GM21390 (cell line): ENCODE data around the gene KRT39.
"Not testable (repeated sequence)": the region's sequence is repeated elsewhere in the genome, so short reads cannot be mapped to it uniquely, and the experiment has no call there.

ENCODE experiments used
- ATAC-seq: cut with Tn5 transposase; IDR thresholded peaks from one replicate; pipeline ENCODE4 v1.9.1; 2021; ENCODE audit not compliant: unreplicated experiment

Gene KRT39

GRCh38 chr17:40966848-40967247, at the start of gene KRT39:
Gene KRT39 (minus strand): TSS chr17:40966948. CDS start chr17:40966856, 92 bp downstream.
- no peak for ATAC-seq

GRCh38 chr17:41015454-41015853, 48.7 kb upstream of the KRT39 start:
- ATAC-seq = no peak

- ATAC-seq = no peak
Observed at GRCh38 chr17:41013606-41014005, 46.9 kb upstream of the KRT39 start.

- ATAC-seq = no peak
Observed at GRCh38 chr17:41013181-41013580, 46.4 kb upstream of the KRT39 start.

GRCh38 chr17:41012326-41013120, 45.8 kb upstream of the KRT39 start:
- ATAC-seq = no peak

- no peak for ATAC-seq
Observed at GRCh38 chr17:41010441-41010840, 43.7 kb upstream of the KRT39 start.

GRCh38 chr17:41009936-41010335, 43.2 kb upstream of the KRT39 start:
- no peak for ATAC-seq

GRCh38 chr17:41009301-41009760, 42.6 kb upstream of the KRT39 start:
- ATAC-seq = no peak

GRCh38 chr17:41008811-41009210, 42.1 kb upstream of the KRT39 start, which contains the start of gene KRTAP3-1:
Gene KRTAP3-1 (minus strand): TSS chr17:41009128. CDS start chr17:41009074, 54 bp downstream.
- no peak for ATAC-seq

- no peak for ATAC-seq
Observed at GRCh38 chr17:41004397-41004796, 37.6 kb upstream of the KRT39 start.

GRCh38 chr17:41003926-41004325, 37.2 kb upstream of the KRT39 start:
- no peak for ATAC-seq

GRCh38 chr17:41002814-41003213, 36.1 kb upstream of the KRT39 start:
- ATAC-seq = no peak

- no peak for ATAC-seq
Observed at GRCh38 chr17:41001795-41002194, 35.0 kb upstream of the KRT39 start.

- ATAC-seq = not testable (repeated sequence)
Observed at GRCh38 chr17:40999563-40999962, 32.8 kb upstream of the KRT39 start, which contains the start of gene KRTAP3-2. Gene KRTAP3-2 (minus strand): TSS chr17:40999906. CDS start chr17:40999853, 53 bp downstream.

GRCh38 chr17:40997361-40997760, 30.6 kb upstream of the KRT39 start:
- ATAC-seq = no peak

GRCh38 chr17:40996829-40997228, 30.1 kb upstream of the KRT39 start:
- ATAC-seq = no peak

- ATAC-seq = no peak
Observed at GRCh38 chr17:40995116-40995515, 28.4 kb upstream of the KRT39 start.

GRCh38 chr17:40993839-40994238, 27.1 kb upstream of the KRT39 start, which contains the start of gene KRTAP3-3:
Gene KRTAP3-3 (minus strand): TSS chr17:40994164. CDS start chr17:40994097, 67 bp downstream.
- ATAC-seq = no peak

GRCh38 chr17:40993084-40993483, 26.3 kb upstream of the KRT39 start:
- no peak for ATAC-seq

- ATAC-seq = no peak
Observed at GRCh38 chr17:40992666-40993065, 25.9 kb upstream of the KRT39 start.

- ATAC-seq = no peak
Observed at GRCh38 chr17:40986920-40987319, 20.2 kb upstream of the KRT39 start.

GRCh38 chr17:40984226-40984625, 17.5 kb upstream of the KRT39 start, which contains the start of gene KRT40:
Gene KRT40 (minus strand): TSS chr17:40984326. CDS start chr17:40984273, 53 bp downstream.
- no peak for ATAC-seq
